Astrocyte of the spinal cord (primary cell): ENCODE measurements around the gene COX19.

Experiments used
- DNase-seq: peaks from one replicate; pipeline ENCODE4 v3.0.0; 2011; ENCODE audit warnings: low read depth, low spot score
- H3K4me3 ChIP-seq: 2 replicates; pipeline ENCODE4 v1.5.1; 2011; ENCODE audit warnings: low read depth, mild to moderate bottlenecking, low read length, moderate library complexity
- in situ Hi-C: cut with HindIII; loops from 2 replicates; pipeline ENCODE4 v1.10.0; 2017; ENCODE audit warnings: low sequenced_read_pairs
- TF ChIP-seq, protein P1 (sequence below): IDR thresholded peaks from 2 replicates; pipeline ENCODE4 v1.5.1; 2012; ENCODE audit warnings: low read depth, mild to moderate bottlenecking, low read length, inconsistent platforms

The COX19 gene

DNA sequence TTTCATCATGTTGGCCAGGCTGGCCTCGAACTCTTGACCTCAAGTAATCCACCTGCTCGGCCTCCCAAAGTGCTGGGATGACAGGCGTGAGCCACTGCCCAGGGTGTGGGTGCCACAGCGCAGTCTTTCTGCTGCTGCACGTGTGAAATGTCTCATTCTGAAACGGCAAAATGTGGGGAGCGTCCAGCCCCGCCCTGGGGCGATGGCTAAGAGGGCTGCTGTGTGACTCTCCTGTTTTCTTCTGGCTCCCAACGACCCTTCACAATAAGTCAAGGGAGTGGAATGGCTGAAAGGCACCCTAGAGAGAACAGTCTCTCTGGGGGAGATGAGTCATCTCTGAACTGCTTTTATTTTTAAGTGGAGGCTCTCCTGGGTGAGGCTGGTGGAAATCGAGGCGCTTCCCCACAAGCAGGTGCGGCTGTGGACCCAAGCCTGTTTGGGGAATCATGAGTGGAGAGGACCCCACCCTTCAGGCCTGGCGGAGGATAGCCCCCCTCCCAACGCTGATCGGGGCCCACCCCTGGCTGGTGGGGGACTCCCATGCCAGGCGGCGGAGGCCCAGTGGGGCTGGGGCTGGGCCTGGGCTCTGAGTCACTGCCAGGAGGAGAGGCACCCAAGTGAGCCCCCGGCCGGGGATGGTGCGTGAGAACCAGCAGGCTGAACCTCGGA is 38.8 kb downstream of the COX19 start:
- peak; percentile 64 for DNase-seq
- in situ Hi-C loops = no loop called here
- no peak overlapping the region for H3K4me3 ChIP-seq
- TF ChIP-seq, protein P1, sequence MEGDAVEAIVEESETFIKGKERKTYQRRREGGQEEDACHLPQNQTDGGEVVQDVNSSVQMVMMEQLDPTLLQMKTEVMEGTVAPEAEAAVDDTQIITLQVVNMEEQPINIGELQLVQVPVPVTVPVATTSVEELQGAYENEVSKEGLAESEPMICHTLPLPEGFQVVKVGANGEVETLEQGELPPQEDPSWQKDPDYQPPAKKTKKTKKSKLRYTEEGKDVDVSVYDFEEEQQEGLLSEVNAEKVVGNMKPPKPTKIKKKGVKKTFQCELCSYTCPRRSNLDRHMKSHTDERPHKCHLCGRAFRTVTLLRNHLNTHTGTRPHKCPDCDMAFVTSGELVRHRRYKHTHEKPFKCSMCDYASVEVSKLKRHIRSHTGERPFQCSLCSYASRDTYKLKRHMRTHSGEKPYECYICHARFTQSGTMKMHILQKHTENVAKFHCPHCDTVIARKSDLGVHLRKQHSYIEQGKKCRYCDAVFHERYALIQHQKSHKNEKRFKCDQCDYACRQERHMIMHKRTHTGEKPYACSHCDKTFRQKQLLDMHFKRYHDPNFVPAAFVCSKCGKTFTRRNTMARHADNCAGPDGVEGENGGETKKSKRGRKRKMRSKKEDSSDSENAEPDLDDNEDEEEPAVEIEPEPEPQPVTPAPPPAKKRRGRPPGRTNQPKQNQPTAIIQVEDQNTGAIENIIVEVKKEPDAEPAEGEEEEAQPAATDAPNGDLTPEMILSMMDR = no peak

- in situ Hi-C loops = no loop called here
- no peak overlapping the region for H3K4me3 ChIP-seq
- DNase-seq = no peak
- TF ChIP-seq, protein P1 = no peak
These were observed 39.4 kb downstream of the COX19 start for GRCh38 chr7:935874-936385.

DNA sequence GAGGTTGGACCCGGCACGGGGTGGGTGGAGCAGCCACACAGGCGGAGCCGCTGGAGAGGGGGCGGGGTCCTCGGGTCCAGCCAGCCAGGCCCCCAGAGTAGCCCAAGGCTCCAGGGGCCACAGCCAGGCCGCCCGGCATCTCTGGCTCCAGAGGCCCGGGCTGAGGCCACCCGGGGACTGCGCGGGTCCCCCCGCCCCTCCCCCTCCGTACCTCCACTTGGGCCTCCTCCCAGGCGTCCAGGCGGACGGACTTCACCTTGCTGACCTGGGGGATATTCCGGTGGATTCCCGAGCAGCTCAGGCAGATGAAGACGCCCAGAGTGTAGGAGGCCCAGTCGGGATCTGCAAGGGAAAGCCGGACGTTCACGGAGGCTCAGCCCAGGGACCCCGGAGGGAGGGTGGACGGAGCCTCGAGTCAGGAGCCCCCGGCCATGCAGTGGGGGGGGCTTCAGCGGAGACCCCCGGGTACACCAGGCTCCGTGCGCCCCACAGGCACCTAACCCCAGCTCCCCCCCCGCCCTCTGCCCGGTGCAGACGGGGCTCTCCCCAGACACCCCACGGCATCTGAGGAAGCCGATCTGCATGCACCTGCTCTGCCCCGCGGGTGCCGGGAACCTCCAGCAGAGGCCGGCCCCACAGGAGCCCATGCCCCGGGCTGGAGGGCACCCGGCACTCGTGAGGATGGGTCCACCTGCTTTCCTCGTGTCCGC is 40.0 kb downstream of the COX19 start:
- no peak overlapping the region for H3K4me3 ChIP-seq
- in situ Hi-C loops = no loop called here
- DNase-seq = no peak
- TF ChIP-seq, protein P1 = no peak

DNA sequence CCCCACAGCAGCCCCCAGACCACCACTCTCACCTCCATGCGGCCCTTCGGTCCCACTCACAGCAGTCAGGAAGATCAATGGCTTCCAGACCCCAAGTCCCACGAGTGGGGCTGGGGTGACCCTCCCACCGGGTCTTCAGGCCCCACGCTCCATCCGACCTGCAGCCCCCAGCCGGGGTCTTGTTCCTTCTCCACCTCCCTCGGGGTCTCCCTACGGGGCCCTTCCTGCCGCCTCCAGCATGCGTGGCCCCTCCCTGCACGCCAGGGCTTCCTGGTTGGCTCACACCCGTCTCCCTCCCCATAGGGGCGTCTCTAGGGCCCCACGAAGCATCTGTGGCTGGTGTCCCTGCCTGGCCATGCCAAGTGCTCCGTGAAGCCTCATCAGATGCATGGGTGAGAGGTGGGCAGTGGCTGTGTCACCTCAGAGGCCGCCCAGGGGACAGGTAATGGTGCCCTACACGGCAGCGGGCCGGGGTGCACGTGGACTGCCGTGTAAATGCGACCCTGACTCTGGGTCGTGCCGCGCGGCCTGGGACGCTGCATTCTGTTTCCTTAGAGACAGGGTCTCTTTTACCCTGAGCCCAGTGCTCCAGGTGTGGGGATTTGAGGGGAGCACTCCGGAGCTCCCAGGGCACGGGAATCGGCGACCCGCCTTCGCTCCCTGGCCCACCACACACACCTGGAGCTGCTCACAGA is 40.7 kb downstream of the COX19 start:
- in situ Hi-C loops = no loop called here
- H3K4me3 ChIP-seq = no peak overlapping the region
- TF ChIP-seq, protein P1 = no peak
- DNase-seq = no peak

- no peak overlapping the region for H3K4me3 ChIP-seq
- TF ChIP-seq, protein P1 = no peak
- in situ Hi-C loops = no loop called here
- no peak for DNase-seq
These were observed 42.7 kb downstream of the COX19 start for GRCh38 chr7:932651-932975.

DNA sequence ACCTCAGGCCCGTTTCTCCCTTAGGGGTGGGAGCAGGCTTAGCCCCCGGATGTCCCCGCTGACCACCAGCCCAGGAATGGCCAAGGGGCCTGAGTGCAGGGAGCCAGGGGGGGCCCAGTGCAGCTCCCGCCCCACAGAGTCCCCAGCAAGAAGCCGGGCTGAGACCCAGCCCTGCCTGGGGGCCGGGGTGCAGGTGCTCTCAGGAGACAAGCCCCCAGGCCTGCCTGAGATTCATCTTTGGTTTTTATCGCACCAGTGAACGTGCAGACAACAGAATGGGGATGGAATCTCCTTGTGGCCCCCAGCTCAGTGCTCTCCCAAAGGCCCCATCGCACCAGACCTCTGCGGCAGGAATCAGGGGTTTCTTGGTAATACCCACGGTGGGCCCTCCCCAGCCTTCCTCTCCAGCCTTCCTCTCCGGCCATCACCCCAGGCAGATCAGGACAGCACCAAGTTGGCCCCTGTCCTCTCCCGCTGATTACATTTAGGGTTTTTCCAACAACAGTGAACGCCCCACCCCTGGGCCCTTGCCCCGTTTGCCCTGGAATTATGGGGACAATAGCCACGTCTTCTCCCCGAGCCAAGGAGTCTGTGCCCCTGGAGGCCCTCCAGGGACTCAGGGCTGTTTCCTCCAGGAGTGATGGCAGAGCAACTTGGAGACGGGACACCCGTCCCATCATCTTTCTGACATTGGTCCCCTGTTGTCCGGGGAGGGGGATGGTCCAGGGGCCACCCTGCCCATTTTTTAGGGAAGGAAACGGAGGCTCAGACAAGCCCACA is 43.3 kb downstream of the COX19 start:
- TF ChIP-seq, protein P1 = no peak
- in situ Hi-C loops = no loop called here
- DNase-seq = no peak
- no peak overlapping the region for H3K4me3 ChIP-seq
